GM18505 (cell line): ENCODE results near the gene HMOX2.

Source experiments
- ATAC-seq: cut with Tn5 transposase; IDR thresholded peaks from one replicate; pipeline ENCODE4 v1.9.1; 2021; ENCODE audit not compliant: unreplicated experiment
- POLR2A ChIP-seq: IDR thresholded peaks from 4 replicates; pipeline ENCODE4 v1.6.1; 2011; ENCODE audit warnings: borderline replicate concordance; ENCODE audit not compliant: insufficient read depth, insufficient read length; ENCODE audit errors: extremely low read depth

The HMOX2 gene

DNA sequence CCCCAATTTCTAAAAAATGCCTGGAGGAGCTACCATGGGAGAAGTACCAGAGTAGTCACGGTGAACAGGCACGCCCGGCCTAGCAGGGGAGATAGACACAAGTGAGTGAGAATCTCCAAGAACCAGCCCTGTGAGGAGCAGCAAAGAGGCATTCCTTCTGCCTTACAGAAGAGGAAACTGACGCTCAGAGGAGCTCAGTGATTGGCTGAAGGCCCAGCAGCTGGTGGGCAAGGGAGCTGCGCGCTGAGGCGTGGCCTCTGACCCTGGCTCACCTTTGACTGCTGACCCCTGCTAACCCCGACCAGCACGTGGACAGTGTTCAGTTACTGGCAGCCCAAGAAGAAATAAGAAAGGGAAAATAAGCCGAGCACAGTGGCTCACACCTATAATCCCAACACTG, 81.8 kb downstream of the HMOX2 start:
- ATAC-seq: no peak
- TF ChIP-seq POLR2A: no peak
